ENCODE results near the gene GJB4. TPM values are rescaled to one million over a fixed set of nuclear protein-coding genes. Genes with fewer than 3 reads are reported as not detected.

The GJB4 gene
- total RNA-seq, 2 donors from 2014 or later: 0.46 to 0.81 TPM

GRCh38 chr1:34715139-34715538 lies 44.4 kb upstream of the GJB4 start:
- no peaks in the 10 kb centered on the region for H3K4me1 ChIP-seq (ENCODE audit: control insufficient read depth, insufficient read depth, low read length)
- Mint-ChIP-seq H3K27ac (no peak overlapping the region), H3K27me3 (ENCODE audit: insufficient read depth) (peaks cover 12% of the 10 kb centered on the region), H3K36me3 (ENCODE audit: low read depth) (no peaks in the 10 kb centered on the region), H3K4me3 (no peak overlapping the region), H3K9me3 (peaks cover 5% of the 10 kb centered on the region), H3K4me1 (peaks cover 8% of the 10 kb centered on the region)
- no peak for DNase-seq
- no peak overlapping the region for H3K27ac ChIP-seq (ENCODE audit: low read depth, low read length)
- peaks cover 11% of the 10 kb centered on the region for H3K27me3 ChIP-seq (ENCODE audit: control insufficient read depth, insufficient read depth, low read length, poor library complexity, severe bottlenecking)
- WGBS, 2 experiments (ENCODE audit: insufficient coverage in 1 of 2, insufficient read length in 1 of 2): 92 to 96% methylated on average over 2 to 3 of the region's 3 CpGs
- H3K9ac ChIP-seq (ENCODE audit: extremely low read depth, low read length, poor library complexity, severe bottlenecking): no peak overlapping the region
- no peak overlapping the region for H3K4me3 ChIP-seq (ENCODE audit: low read length)
- H3K36me3 ChIP-seq (ENCODE audit: control insufficient read depth, insufficient read depth, low read length): no peaks in the 10 kb centered on the region
- no peak for TF ChIP-seq CTCF (conservative IDR thresholded peaks at IDR 0.05)
- H3K9me3 ChIP-seq (ENCODE audit: control insufficient read depth, low read length): no peaks in the 10 kb centered on the region

DNA sequence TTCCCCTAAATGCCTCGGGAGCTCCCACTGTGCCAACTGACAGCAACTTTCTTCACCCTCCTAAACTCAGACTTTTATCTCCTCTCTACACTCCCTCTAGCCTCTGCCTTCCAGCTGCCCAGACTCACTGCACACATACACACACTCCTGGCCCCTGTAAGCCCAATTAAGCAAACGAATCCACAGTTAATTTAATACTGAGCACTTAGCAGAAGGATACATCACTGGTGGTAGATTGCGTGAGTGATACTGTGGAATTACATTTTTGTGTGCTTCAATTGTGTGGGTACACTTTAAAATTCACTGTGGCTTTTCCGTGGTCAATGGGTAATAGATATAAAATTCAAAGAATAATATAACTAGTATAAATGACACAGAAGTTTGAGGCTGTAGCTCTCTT lies 38.3 kb upstream of the GJB4 start:
- H3K4me1 ChIP-seq (ENCODE audit: control insufficient read depth, insufficient read depth, low read length): no peaks in the 10 kb centered on the region
- Mint-ChIP-seq H3K9me3 (peaks cover 5% of the 10 kb centered on the region), H3K27me3 (ENCODE audit: insufficient read depth) (peaks cover 16% of the 10 kb centered on the region), H3K4me1 (no peaks in the 10 kb centered on the region), H3K36me3 (ENCODE audit: low read depth) (no peaks in the 10 kb centered on the region), H3K4me3 (no peak overlapping the region), H3K27ac (no peak overlapping the region)
- H3K36me3 ChIP-seq (ENCODE audit: control insufficient read depth, insufficient read depth, low read length): no peaks in the 10 kb centered on the region
- WGBS, 2 experiments (ENCODE audit: insufficient coverage in 1 of 2, insufficient read length in 1 of 2): 78 to 79% methylated on average over 1 to 3 of the region's 4 CpGs
- DNase-seq: no peak
- no peak overlapping the region for H3K4me3 ChIP-seq (ENCODE audit: low read length)
- H3K9ac ChIP-seq (ENCODE audit: extremely low read depth, low read length, poor library complexity, severe bottlenecking): no peak overlapping the region
- peaks cover 28% of the 10 kb centered on the region for H3K27me3 ChIP-seq (ENCODE audit: control insufficient read depth, insufficient read depth, low read length, poor library complexity, severe bottlenecking)
- H3K9me3 ChIP-seq (ENCODE audit: control insufficient read depth, low read length): no peaks in the 10 kb centered on the region
- no peak for TF ChIP-seq CTCF (conservative IDR thresholded peaks at IDR 0.05)
- no peak overlapping the region for H3K27ac ChIP-seq (ENCODE audit: low read depth, low read length)

- no peak for TF ChIP-seq CTCF (conservative IDR thresholded peaks at IDR 0.05)
- no peak overlapping the region for H3K4me3 ChIP-seq (ENCODE audit: low read length)
- peak; percentile 26 for DNase-seq
- peaks cover 16% of the 10 kb centered on the region for H3K27me3 Mint-ChIP-seq (ENCODE audit: insufficient read depth)
- no peaks in the 10 kb centered on the region for H3K36me3 Mint-ChIP-seq (ENCODE audit: low read depth)
- no peak overlapping the region for H3K27ac ChIP-seq (ENCODE audit: low read depth, low read length)
- no peaks in the 10 kb centered on the region for H3K9me3 ChIP-seq (ENCODE audit: control insufficient read depth, low read length)
- H3K4me3 Mint-ChIP-seq: no peak overlapping the region
- no peaks in the 10 kb centered on the region for H3K36me3 ChIP-seq (ENCODE audit: control insufficient read depth, insufficient read depth, low read length)
- no peak overlapping the region for H3K27ac Mint-ChIP-seq
- no peaks in the 10 kb centered on the region for H3K4me1 Mint-ChIP-seq
- WGBS, 2 experiments (ENCODE audit: insufficient coverage in 1 of 2, insufficient read length in 1 of 2): 95% methylated on average over 6 of the region's 6 CpGs; no CpG with 5 or more reads in 1 of the 2 experiments
- H3K4me1 ChIP-seq (ENCODE audit: control insufficient read depth, insufficient read depth, low read length): no peaks in the 10 kb centered on the region
- no peak overlapping the region for H3K9ac ChIP-seq (ENCODE audit: extremely low read depth, low read length, poor library complexity, severe bottlenecking)
- peaks cover 5% of the 10 kb centered on the region for H3K9me3 Mint-ChIP-seq
- peaks cover 28% of the 10 kb centered on the region for H3K27me3 ChIP-seq (ENCODE audit: control insufficient read depth, insufficient read depth, low read length, poor library complexity, severe bottlenecking)
Measured at GRCh38 chr1:34721646-34722355, 37.7 kb upstream of the GJB4 start.
